Stimulated activated CD8-positive, alpha-beta memory T cell treated with anti-CD3 and anti-CD28 coated beads, Interleukin-15, amount 100 ng/mL, for 4 hours (primary cell): ENCODE measurements around the gene PCMTD2.

Experiments
- DNase-seq, 2 donors: peaks; one replicate each; pipeline ENCODE4 v3.0.0-alpha.2; 2020; ENCODE audit warnings: low read depth in 2 of 2

The PCMTD2 gene

GRCh38 chr20:64238851-64239387, 16.6 kb upstream of the PCMTD2 start:
- DNase-seq, result no peak

GRCh38 chr20:64239449-64240242, 15.9 kb upstream of the PCMTD2 start:
- no peak for DNase-seq

GRCh38 chr20:64240243-64241015, 15.1 kb upstream of the PCMTD2 start:
- DNase-seq, result no peak

- no peak for DNase-seq
Measured at GRCh38 chr20:64241061-64241460, 14.5 kb upstream of the PCMTD2 start.

GRCh38 chr20:64242003-64242796, 13.3 kb upstream of the PCMTD2 start:
- DNase-seq, result no peak

- no peak for DNase-seq
Measured at GRCh38 chr20:64242797-64243475, 12.6 kb upstream of the PCMTD2 start.

- no peak for DNase-seq
Measured at GRCh38 chr20:64244281-64244805, 11.2 kb upstream of the PCMTD2 start.

- DNase-seq, result no peak
Measured at GRCh38 chr20:64244870-64245603, 10.5 kb upstream of the PCMTD2 start.

- DNase-seq, result no peak
Measured at GRCh38 chr20:64245746-64246595, 9.6 kb upstream of the PCMTD2 start.

- DNase-seq, result no peak
Measured at GRCh38 chr20:64246616-64247306, 8.8 kb upstream of the PCMTD2 start.

- DNase-seq, result no peak
Measured at GRCh38 chr20:64247307-64247618, 8.3 kb upstream of the PCMTD2 start.

- DNase-seq, result no peak
Measured at GRCh38 chr20:64247970-64248841, 7.3 kb upstream of the PCMTD2 start.

GRCh38 chr20:64250027-64250426, 5.5 kb upstream of the PCMTD2 start:
- DNase-seq, result no peak

- no peak for DNase-seq
Measured at GRCh38 chr20:64253000-64253383, 2.6 kb upstream of the PCMTD2 start.

GRCh38 chr20:64253443-64253842, 2.1 kb upstream of the PCMTD2 start:
- DNase-seq, result no peak

GRCh38 chr20:64254156-64254555, 1.4 kb upstream of the PCMTD2 start:
- no peak for DNase-seq

GRCh38 chr20:64254571-64255360, 782 bp upstream of the PCMTD2 start:
- no peak for DNase-seq
